Gastrocnemius medialis (tissue), 4 donors: Measurements from ENCODE around the gene CWC25.

Experiments used
- CTCF ChIP-seq, 5 experiments: fragments of 450-650 bp in 3 of 5; fragments of 200-600 bp in 2 of 5; sonication (generic) in 2 of 5; IDR thresholded peaks in 4 of 5; conservative IDR thresholded peaks in 1 of 5; 1 replicate in 4 of 5; 2 replicates in 1 of 5; pipeline ENCODE4 v1.5.1; 2016 to 2019; ENCODE audit warnings: antibody characterized with exemption in 5 of 5, mild to moderate bottlenecking in 3 of 5, moderate library complexity in 3 of 5
- POLR2A ChIP-seq, 2 donors: fragments of 450-650 bp; IDR thresholded peaks; one replicate each; pipeline ENCODE4 v1.6.1; 2017; ENCODE audit warnings: antibody characterized with exemption in 2 of 2, mild to moderate bottlenecking in 2 of 2, moderate library complexity in 2 of 2

GRCh38 chr17:38798614-38799500 lies 26.3 kb downstream of the CWC25 start:
- TF ChIP-seq POLR2A (IDR thresholded peaks at IDR 0.05) (peak in 1 of 2 donors; percentile 34), CTCF (IDR thresholded peaks at IDR 0.05 in 4 of 5, conservative IDR thresholded peaks at IDR 0.05 in 1 of 5) (no peak)
